Stimulated activated CD4-positive, alpha-beta T cell treated with anti-CD3 and anti-CD28 coated beads, Interleukin-2, amount 100 ng/mL, for 48 hours (primary cell): ENCODE data around the gene KRTAP22-1.

Source experiments
- DNase-seq, 2 donors: peaks; one replicate each; pipeline ENCODE4 v3.0.0-alpha.2; 2020

The KRTAP22-1 gene

DNA sequence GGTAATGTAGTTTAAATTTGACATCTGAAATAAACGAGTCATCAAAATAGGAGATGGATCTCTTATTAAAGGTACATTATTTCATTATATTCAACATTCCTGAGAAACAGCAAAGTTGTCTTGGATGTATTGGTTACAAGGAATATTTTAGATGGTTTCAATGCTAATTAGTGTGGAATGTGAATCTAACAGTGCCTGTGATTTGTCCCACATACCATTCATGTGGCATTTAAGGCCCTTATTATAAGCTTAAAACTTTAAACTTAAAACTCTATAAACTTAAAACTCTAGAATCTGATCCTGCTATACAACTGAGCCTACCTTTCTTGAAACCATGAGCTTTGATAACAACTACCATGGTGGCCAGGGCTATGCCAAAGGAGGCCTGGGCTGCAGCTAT is at the start of gene KRTAP22-1:
Gene KRTAP22-1, plus strand, starts transcription at position 301 of the 400 bp plus-strand sequence.
- DNase-seq, result no peak

DNA sequence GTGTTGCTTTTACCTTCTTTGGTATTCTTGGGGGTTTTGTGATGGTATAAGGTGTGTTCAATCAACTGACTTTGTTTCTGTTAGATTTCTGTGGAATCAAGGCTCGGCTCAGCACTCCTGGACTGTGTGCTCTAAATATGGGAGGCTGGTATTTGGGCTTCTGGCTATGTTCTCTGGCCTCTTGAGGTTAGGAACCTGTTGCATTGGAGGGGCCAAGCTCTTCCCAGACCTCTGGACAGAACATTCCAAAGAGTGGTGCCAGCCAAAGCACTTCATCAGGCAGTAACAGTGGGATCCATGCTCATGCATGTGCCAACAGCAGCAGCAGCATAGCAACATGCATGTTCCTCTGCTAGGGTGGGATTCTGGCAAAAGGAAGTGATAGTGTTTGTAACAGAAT is 48.1 kb upstream of the KRTAP22-1 start:
- no peak for DNase-seq

DNA sequence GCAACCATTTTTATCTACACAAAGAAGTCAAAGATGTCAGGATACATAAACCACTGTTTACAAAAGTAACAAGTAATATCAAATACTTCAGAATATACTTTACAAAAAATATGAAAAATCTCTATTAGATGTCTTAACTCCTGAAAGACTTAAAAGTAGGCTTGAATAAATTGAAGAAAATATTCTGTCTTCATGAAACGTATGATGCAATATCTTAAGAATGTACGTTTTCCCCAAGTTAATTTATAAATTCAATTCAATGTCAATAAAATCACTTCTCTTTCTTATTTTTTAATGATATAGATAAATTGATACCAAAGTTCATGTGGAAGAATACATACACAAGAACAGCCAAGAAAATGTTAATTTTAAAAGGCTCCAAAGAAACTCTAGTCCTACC is 45.8 kb upstream of the KRTAP22-1 start:
- no peak for DNase-seq

DNA sequence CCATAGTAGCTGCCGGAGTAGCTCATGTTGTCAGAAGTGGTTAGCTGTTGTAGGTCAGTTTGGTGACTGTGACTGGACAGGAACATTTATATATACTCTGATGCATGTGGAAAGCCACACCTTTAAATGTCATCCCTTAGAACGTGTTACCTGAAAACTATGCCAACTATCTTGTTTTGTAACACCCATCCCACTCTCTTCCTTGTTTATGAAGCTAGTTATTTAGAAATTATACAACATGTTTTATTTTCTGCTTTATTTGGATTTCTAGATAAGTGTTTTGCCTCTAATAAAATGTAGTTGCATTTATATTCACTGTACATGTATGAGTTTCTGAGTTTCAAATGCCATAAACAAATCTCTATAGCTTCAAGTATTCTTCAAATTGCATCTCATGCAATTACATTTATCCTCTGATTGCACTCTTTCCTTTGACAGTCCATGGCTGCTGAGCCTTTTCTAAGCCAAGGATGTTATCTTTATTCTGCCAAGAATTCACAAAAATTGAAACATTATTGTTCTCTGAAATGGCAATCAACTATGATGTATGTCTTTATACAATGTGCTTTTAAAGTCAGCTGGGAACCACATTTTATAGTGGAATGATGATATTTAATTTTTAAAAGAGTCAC is 39.5 kb upstream of the KRTAP22-1 start, which contains the start of gene KRTAP19-7:
Gene KRTAP19-7, minus strand, starts transcription at position 51 of the 632 bp plus-strand sequence. Its CDS starts 25 bp downstream, at position 26.
- DNase-seq, result no peak

DNA sequence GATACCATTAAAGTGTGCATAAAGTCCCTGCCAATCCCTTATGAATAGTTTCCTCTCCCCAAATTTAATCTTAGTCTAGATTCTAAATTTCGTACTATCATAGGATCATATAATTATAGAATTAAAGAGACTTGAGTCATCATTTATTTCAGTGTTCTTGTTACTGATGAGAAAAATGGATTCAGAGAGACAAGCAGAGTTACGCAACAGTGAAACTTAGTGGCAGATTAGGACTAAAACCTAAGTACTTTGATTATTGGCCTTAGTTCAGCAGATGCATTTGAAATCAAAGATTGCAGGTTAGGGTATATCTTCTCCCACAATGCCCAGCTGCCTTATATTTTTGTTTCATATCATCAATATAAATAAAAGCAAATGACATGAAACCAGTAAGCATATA is 38.9 kb upstream of the KRTAP22-1 start:
- DNase-seq, result no peak

DNA sequence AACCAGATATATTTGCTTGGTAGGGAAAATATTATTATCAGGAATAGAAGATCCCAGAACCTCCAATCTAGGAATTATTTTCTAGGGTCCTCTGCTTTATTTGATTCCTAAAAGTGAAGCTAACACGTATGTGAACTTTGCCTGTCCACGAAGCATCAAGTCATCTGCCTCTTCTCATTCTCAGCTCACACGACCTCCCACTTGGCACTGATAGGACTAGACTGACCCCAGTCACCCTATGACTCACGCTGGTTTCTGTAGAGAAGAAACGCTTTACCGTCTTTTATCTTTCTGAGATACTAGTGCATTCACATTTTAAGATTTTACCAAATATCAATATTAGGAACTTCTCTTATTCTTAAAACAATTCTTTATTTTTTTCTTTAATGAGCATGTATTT is 37.8 kb upstream of the KRTAP22-1 start:
- DNase-seq, result no peak

DNA sequence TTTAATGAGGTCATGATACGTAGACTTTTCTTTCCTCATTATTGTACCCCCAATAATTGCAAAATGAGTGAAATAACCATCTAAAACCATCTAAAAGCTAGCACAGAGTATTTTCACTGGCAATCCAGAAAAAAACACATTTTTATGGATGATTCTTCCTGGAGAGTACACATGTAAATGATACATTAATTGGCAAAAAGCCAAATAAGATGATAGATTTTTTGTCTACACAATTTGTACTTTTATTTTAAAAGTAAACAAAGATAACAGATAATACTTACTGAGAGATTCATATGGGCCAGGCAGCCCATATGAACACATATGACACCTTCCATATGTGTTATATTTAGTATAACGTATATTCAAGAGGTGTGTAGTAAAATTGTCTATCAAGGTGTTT is 37.3 kb upstream of the KRTAP22-1 start:
- no peak for DNase-seq

DNA sequence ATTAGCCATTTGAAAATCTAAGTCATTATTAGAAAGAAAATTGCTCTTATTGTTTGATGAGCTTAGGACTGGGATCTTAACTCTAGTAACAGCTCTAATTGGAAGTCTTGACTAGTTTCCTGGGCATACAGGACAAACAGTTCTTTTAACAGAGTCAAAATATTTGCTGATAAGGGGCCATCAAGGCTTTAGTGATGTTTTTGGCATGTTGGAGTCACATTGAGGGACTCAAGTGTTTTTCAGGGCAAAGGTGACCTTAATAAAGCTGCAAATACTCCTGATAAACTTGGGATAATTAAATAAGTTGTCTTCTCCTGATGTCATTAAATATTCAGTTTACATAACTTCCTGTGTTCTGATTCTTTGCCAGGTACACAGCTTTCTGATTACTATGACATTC is 33.3 kb upstream of the KRTAP22-1 start:
- DNase-seq, result no peak

DNA sequence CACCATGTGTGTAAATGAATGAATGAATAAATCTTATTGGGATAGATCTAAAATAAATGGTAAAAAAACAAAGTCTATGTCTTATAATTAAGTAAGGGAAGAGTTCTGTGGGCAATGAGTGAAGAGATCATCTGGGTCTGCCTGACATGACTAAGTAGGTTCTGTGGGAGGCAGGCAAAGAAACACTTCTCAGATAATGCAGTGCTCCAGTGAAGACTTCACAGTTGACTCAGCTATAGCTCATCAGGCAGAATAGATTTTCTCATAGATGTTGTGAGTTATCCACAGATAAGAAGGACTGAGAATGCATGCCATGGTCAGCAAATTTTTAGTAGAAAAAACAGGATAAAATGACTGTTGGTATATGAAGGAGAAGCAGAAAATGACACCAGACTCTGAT is 23.1 kb upstream of the KRTAP22-1 start:
- no peak for DNase-seq

DNA sequence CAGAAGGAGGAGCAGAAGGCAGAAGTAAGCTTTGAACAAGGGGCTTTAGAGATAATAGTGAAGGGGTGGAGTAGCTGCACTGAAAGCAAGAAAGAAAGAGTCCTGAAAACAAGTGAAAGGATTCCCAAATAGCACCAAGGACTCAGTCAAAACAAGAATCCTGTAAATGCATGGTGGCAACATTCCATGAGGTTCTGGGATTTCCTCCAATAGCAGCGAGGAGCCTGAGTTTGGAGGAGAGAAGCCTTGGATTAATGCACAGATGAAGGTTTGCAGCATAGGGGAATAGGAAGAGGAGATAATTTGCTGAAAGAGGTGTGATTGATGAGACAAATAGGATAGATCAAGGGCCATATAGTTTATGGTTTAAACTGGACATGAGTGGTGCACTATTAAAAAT is 21.5 kb upstream of the KRTAP22-1 start:
- no peak for DNase-seq

DNA sequence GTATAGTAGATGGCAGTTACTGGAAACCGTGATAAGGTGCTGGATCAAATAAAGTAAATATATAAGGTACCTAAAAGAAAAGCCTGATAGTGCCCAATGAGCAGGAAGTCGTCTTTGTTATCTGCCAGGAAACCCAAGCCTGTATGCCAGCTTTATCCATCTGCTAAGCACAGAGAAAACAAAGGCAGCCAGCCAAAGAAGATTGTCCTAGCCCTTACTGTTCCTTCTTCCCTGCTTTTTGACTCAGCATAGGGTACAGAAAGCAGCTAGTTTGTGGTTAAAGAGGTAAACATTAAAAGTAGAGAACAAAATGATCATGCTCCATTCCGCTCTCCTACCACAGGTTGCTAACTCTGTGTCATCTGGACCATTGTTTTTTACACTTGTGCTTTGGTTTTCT is 20.8 kb upstream of the KRTAP22-1 start:
- DNase-seq, result no peak

DNA sequence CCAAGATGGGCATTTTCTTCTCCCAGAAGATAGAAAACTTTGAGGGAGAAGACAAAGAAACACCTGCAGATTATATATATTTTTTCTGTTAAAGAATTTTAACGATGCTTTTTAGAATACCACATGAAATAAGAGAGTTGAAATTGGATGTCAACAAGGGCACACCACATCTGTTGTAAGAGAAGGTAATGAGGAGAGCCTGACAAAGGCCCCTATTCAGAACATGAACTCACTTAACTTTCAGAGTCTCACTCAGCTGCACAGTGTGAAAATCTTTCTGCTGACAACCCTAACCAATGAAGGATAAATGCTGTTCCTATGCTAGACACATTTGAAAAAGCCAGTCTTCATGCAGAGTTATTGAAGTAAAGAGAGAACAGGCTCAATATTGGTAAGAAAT is 18.0 kb upstream of the KRTAP22-1 start:
- no peak for DNase-seq

DNA sequence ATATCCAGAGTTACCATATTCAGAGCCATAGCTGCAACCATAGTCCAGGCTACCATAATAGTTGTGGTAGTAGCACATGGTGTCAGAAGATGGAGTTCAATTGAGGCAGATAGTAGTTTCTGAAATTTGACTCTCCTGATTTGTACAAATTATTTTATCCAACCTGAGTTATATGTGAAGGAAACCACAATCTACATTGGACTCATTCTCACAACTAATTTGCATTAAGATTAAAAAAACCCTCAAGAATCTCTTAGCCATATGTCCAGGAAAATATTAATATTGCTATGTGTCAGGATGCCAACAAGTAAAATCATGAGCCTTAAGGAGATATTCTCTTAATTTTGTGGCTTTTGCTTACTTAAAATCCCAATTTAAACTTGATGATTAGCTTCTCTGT is 10.6 kb upstream of the KRTAP22-1 start, which contains the start of gene KRTAP22-2:
Gene KRTAP22-2, minus strand, starts transcription at position 101 of the 400 bp plus-strand sequence.
- DNase-seq, result no peak

DNA sequence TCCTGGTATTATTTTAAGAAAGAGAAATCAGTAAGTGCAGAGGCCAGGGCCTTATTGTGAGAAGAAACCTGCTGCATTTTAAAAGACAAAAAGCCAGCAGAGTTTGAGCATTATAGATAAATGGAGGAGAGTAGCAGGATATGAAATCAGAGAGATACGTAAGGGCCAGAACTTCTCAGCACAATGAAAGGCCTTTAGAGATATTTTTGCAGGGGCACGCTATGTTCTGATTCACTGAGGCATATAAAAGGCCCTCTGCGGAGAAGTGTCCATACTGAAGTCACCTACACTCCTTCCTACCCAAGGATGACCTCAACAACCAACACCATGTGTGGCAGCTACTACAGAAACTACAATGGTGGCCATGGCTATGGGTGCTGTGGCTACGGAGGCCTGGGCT is 8.7 kb upstream of the KRTAP22-1 start, which contains the start of gene KRTAP6-3:
Gene KRTAP6-3, plus strand, starts transcription at position 301 of the 400 bp plus-strand sequence. Its CDS starts 6 bp downstream, at position 307.
- no peak for DNase-seq

DNA sequence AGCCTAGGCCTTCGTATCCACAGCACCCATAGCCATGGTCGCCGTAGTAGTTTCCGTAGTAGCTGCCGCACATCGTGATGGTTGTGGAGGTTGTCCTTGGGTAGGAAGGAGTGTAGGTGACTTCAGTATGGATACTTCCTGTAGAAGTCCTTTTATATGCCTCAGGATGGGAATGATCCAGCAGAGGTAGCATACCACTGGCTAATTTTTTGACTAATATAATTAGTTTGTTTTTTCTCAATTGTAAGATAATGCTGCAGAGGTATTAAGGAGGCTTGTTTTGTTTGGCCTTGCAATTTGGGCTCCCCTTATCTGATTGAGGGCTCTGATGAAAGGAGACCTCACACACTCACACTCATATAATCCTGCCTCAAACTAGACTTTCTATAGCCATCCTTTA is 2.1 kb upstream of the KRTAP22-1 start, which contains the start of gene KRTAP6-2:
Gene KRTAP6-2, minus strand, starts transcription at position 101 of the 400 bp plus-strand sequence. Its CDS starts 28 bp downstream, at position 73.
- DNase-seq, result no peak

DNA sequence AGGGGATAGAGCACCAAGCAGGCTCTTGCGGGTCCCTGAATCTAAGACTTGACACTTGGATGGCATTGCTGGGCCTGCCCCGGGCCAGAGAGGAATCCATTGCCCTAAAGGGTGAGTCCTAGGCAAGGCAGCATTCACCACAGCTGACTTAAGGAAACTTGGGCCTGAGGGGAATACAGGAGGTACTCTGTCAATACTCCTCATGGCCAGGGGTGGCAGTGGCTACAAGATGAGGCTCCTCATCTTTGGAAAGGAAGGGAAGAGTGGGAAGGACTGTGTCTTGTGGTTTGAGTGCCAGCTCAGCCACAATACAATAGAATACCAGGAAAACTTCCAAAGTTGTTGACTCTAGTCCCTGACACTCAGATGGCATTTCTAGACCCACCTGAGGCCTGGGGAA is 5.1 kb downstream of the KRTAP22-1 start:
- no peak for DNase-seq

DNA sequence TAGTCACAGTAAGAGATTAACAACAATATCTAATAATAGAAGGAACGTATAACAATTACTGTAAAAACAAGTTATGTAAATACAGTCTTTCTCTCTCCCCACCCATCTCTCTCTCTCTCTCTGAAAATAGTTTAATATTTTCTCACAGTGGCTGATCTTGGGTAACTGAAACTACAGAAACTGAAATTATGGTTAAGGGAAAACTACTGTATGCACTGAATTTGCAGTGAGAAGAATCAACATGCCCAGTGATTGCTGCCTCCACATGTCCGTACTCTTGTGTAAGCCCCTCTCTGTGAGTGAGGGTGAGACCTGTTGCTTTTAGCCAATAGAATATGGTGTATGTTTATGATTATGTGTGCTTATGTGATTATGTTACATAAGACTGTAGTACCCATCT is 11.2 kb downstream of the KRTAP22-1 start:
- DNase-seq, result no peak

DNA sequence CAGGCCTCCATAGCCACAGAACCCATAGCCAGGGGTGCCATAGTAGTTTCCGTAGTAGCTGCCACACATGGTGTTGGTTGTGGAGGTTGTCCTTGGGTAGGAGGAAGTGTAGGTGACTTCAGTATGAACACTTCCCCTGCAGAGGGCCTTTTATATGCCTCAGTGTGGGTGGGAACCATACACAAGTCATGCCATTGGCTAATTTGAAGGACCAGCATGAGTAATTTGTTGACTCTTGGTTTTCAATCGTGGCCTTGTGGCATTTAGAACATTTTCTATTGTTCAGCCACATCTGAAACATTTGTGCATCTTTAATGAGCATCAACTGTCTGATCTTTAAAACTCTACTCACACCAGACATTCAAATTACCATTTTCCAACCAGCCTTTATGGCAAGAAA is 12.9 kb downstream of the KRTAP22-1 start, which contains the start of gene KRTAP6-1:
Gene KRTAP6-1, minus strand, starts transcription at position 95 of the 400 bp plus-strand sequence. Its CDS starts 26 bp downstream, at position 69.
- no peak for DNase-seq

DNA sequence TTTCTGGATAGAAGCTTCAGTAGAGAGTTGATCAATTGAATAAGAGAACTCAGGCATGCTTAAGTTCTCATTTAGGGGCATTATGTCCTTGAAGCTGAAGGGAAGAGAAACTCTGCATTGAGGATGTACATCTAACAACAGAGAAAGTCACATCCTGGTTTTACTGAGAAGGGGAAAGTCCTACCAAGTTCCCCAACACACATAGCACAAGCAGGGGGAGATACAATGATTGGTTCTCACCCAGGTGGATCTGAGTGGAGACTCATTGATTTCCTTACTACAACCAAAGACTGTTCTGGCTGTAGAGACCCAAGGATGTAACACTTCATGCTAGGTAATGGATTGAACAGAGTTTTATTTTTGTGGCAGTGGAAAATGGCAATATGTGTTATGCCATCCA is 14.3 kb downstream of the KRTAP22-1 start:
- DNase-seq, result no peak

DNA sequence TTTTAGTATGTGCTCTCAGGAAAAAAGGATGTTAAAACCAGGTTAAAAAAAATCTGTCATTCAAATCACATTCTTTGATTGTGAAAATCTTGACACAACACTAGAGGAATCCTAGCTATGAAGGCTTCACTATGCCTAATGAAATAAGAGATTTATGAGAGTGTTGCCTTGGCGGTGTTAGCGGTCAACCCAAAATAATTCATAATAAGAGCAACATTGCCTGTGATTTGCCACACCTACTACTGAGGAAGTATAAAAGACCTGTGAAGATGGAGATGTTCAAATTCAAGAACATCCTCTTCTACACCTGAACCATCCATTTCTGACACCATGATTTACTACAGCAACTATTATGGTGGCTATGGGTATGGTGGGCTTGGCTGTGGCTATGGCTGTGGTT is 15.2 kb downstream of the KRTAP22-1 start, which contains the start of gene KRTAP20-1:
Gene KRTAP20-1, plus strand, starts transcription at position 301 of the 400 bp plus-strand sequence. Its CDS starts 30 bp downstream, at position 331.
- no peak for DNase-seq

DNA sequence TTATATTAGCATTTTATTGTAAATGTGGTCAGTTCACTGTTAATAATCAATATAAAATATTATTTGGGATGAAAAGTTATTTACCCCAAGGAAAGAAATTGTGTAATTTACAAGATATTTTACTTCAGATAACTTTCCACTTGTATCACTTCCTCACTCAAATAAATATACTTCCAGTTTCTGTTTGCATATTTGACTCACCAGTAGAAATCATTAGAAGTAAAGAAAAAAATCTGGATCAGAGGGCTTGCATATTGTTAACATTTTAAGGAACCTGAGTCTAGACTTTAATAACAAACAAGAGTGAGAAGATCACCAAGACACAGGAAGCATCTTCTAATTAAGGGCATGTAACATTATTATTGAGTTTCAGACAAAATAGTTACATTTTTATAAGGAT is 19.2 kb downstream of the KRTAP22-1 start:
- DNase-seq, result no peak

DNA sequence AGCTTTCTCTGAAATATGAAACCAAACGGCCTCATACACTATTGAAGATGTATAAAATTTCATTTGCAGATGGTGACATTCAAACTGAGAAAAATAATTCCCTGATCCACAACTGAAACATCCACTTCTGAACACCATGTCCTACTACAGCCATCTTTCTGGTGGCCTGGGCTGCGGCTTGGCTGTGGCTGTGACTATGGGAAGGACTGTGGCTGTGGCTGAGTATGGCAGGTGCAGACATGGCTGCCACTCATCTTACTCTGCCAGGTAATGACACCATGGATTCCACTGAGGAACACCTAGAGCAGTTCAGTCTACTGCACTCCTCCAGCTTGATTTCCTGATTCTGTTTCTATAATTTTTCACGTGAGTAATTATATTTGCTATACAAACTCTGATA is 19.6 kb downstream of the KRTAP22-1 start, which contains the start of gene KRTAP20-4:
Gene KRTAP20-4, plus strand, starts transcription at position 106 of the 400 bp plus-strand sequence.
- no peak for DNase-seq

DNA sequence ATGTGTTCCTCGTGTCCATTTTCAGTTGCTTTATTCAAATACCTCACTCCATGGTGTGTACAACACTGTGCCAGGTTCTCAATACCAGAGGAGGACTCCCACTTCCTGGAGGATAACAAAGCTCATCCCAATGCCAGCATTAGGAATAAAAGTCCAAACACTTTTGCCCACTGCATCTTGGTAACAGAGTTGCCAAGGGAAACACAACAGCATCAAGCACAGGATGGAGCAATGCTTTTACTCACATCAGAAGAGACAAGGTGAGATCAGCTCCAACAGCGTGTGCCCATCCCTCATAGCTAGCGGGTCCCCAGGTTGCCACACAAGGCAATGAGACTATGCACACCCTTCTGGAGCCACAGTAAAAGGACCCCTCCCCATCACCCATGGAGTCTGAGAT is 22.5 kb downstream of the KRTAP22-1 start:
- no peak for DNase-seq

DNA sequence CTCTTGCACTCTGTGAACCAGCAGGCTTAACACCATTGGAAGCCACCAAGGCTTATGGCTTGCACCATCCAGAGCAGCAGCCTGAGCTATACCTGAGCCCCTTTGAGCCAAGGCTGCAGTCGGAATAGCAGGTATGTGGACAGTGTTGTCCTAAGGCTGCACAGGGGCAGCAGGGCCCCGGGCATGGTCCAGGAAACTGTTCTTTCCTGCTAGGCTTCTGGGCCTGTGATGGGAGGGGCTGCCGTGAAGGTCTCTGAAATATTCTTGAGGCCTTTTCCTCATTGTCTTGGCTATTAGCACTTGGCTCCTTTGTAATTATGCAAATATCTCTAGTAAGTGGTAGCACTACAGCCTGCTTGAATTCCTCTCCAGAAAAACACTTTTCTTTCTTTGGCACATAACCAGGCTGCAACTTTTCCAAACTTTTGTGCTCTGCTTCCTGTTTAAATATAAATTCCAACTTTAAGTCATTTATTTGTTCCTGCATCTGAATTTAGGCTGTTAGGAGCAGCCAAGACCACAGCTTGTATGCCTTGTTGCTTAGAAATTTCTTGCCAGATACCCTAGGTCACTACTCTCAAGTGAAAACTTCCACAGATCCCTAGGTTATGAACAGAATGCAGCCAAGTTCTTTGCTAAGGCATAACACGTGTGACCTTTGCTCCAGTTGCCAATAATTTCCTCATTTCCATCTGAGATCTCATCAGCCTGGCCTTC is 24.7 kb downstream of the KRTAP22-1 start:
- DNase-seq, result no peak
